ENCODE data around the gene ZCCHC12.

ZCCHC12 gene

DNA sequence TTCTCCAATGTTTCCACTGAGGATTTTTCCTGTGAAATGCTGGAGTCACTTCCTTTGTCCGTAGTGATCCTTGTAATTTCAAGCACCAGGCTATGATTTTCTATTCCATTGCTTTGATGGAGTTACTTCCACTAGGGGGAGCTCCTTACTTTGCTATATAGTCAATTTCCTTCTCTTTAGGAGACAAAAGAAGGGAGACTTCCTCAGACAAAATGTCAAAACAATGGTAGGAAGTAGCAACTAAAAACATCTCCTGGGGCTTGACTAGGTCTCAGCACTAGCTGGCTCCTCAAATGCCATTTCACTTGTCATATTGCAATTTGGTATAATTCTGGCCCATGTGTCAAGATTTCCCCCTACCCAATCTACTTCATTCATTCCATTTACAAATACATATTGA, 24.1 kb downstream of the ZCCHC12 start:
- no peak for TF ChIP-seq ZNF384 (IDR thresholded peaks at IDR 0.05)
- no peak for TF ChIP-seq FOXA1 (IDR thresholded peaks at IDR 0.05)
- peak; percentile 37; the same call in 1 of the 2 replicates for TF ChIP-seq FOXM1 (IDR thresholded peaks at IDR 0.05; ENCODE audit: borderline replicate concordance)
- TF ChIP-seq NFRKB (IDR thresholded peaks at IDR 0.05): 0 out of 2 replicates have a peak, but pooled peaks have one; percentile 30
- no peak for TF ChIP-seq FOXK2 (IDR thresholded peaks at IDR 0.05)
- TF ChIP-seq SUZ12 (IDR thresholded peaks at IDR 0.05): no peak
- POLR2A ChIA-PET: no interaction called here
- peak; percentile 62 for DNase-seq (ENCODE audit: extremely low spot score)
- CTCF ChIA-PET: interaction anchor here (0.6 to 2.3 kb wide), 12 partner anchors 8 to 268 kb away, joined by 3 to 10 read pairs (median 3); no protein-coding TSS in a partner anchor

DNA sequence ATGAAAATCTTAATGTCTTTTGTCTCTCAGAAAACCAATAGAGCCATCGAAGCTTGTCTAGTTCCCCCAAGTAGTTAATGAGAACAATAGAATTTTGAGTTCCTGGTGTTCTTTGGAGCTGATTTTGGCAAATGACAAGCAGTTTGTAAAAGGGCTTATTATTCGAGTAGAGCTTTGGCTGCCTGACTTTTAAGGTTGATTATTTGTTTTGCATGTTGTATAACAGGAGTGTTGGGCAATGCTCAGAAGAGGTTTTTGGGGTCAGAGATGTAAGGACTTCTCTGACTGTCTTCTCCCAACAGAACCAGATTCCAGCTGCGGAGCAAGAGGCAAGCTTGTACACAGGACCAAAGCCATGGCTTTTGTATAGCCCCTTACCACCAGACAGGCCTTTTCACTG, 30.0 kb downstream of the ZCCHC12 start:
- no peak for DNase-seq (ENCODE audit: extremely low spot score)
- ChIA-PET CTCF (no interaction called here), POLR2A (no interaction called here)
- no peak for TF ChIP-seq SP1 (IDR thresholded peaks at IDR 0.05)
- no peak for TF ChIP-seq L3MBTL2 (conservative IDR thresholded peaks at IDR 0.05)
- TF ChIP-seq FOXK2 (IDR thresholded peaks at IDR 0.05): no peak
- no peak for TF ChIP-seq ZNF384 (IDR thresholded peaks at IDR 0.05)
- no peak for TF ChIP-seq FOXA1 (IDR thresholded peaks at IDR 0.05)
- no peak for TF ChIP-seq NFRKB (IDR thresholded peaks at IDR 0.05)
- no peak for TF ChIP-seq CTBP1 (IDR thresholded peaks at IDR 0.05; ENCODE audit: borderline replicate concordance)
- TF ChIP-seq HDGF (IDR thresholded peaks at IDR 0.05; ENCODE audit: borderline replicate concordance): no peak

DNA sequence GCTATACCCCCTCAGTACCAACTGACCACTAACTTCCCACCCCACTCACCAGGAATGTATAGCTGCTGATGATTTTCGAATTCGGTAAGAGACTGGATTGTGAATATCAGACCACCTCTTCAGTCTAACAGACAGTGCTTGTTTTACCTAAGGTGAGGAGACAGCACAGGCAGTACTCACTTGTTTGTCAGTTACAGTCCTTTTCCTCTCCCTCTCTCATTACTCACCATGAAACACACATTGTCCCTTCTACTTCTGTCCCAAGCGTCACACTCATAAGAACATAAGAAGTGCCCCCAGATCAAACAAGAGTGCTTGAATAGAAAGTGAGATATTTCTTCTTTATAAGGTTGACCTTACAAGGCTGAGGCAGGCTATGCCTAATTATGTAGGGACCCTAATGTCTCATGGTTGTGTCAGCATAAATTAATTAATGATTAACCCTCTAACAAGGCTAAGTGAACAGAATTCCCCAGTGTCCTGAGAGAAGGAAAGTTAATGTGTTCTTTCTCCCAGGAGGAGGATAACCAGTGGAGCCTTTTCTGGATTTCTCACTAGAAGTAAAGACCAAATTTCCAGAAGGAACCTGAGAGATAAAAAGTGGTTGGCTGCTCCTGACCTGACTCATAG, 32.2 kb downstream of the ZCCHC12 start:
- no peak for DNase-seq (ENCODE audit: extremely low spot score)
- POLR2A ChIA-PET: no interaction called here
- CTCF ChIA-PET: interaction anchor here (1.7 kb wide), 1 partner anchor 149 kb away, joined by 4 read pairs; no protein-coding TSS in a partner anchor
- TF ChIP-seq SP1 (IDR thresholded peaks at IDR 0.05): no peak
- no peak for TF ChIP-seq ZNF384 (IDR thresholded peaks at IDR 0.05)
- TF ChIP-seq FOXK2 (IDR thresholded peaks at IDR 0.05): no peak
- no peak for TF ChIP-seq FOXM1 (IDR thresholded peaks at IDR 0.05; ENCODE audit: borderline replicate concordance)
- no peak for TF ChIP-seq CTBP1 (IDR thresholded peaks at IDR 0.05; ENCODE audit: borderline replicate concordance)
- no peak for TF ChIP-seq ARNT (IDR thresholded peaks at IDR 0.05)
- no peak for TF ChIP-seq NFRKB (IDR thresholded peaks at IDR 0.05)
- no peak for TF ChIP-seq HDGF (IDR thresholded peaks at IDR 0.05; ENCODE audit: borderline replicate concordance)
- TF ChIP-seq BHLHE40 (IDR thresholded peaks at IDR 0.05; ENCODE audit: borderline replicate concordance): no peak
- TF ChIP-seq L3MBTL2 (conservative IDR thresholded peaks at IDR 0.05): no peak
- TF ChIP-seq ELF4 (IDR thresholded peaks at IDR 0.05): no peak
- TF ChIP-seq PKNOX1 (IDR thresholded peaks at IDR 0.05): no peak
- TF ChIP-seq LEF1 (IDR thresholded peaks at IDR 0.05; ENCODE audit: borderline replicate concordance): no peak
- no peak for TF ChIP-seq TARDBP (IDR thresholded peaks at IDR 0.05)
- no peak for TF ChIP-seq FOXA1 (IDR thresholded peaks at IDR 0.05)
- no peak for TF ChIP-seq SUZ12 (IDR thresholded peaks at IDR 0.05)

GRCh38 chrX:118857006-118857405, 33.4 kb downstream of the ZCCHC12 start:
- TF ChIP-seq FOXA1 (IDR thresholded peaks at IDR 0.05) (no peak), L3MBTL2 (conservative IDR thresholded peaks at IDR 0.05) (no peak), LEF1 (IDR thresholded peaks at IDR 0.05; ENCODE audit: borderline replicate concordance) (no peak), ARNT (IDR thresholded peaks at IDR 0.05) (no peak), TARDBP (IDR thresholded peaks at IDR 0.05) (no peak), ZNF384 (IDR thresholded peaks at IDR 0.05) (no peak), BHLHE40 (IDR thresholded peaks at IDR 0.05; ENCODE audit: borderline replicate concordance) (no peak), FOXK2 (IDR thresholded peaks at IDR 0.05) (no peak), FOXM1 (IDR thresholded peaks at IDR 0.05; ENCODE audit: borderline replicate concordance) (no peak), SUZ12 (IDR thresholded peaks at IDR 0.05) (no peak)
- CTCF ChIA-PET: no interaction called here
- DNase-seq (ENCODE audit: extremely low spot score): no peak
- POLR2A ChIA-PET: no interaction called here

- CTCF ChIA-PET: no interaction called here
- POLR2A ChIA-PET: no interaction called here
- DNase-seq (ENCODE audit: extremely low spot score): no peak
- TF ChIP-seq BHLHE40 (IDR thresholded peaks at IDR 0.05; ENCODE audit: borderline replicate concordance): no peak
- no peak for TF ChIP-seq TARDBP (IDR thresholded peaks at IDR 0.05)
- no peak for TF ChIP-seq CTBP1 (IDR thresholded peaks at IDR 0.05; ENCODE audit: borderline replicate concordance)
- TF ChIP-seq ARNT (IDR thresholded peaks at IDR 0.05): no peak
- no peak for TF ChIP-seq HDGF (IDR thresholded peaks at IDR 0.05; ENCODE audit: borderline replicate concordance)
- no peak for TF ChIP-seq L3MBTL2 (conservative IDR thresholded peaks at IDR 0.05)
These were observed 37.7 kb downstream of the ZCCHC12 start for GRCh38 chrX:118861338-118861737.

DNA sequence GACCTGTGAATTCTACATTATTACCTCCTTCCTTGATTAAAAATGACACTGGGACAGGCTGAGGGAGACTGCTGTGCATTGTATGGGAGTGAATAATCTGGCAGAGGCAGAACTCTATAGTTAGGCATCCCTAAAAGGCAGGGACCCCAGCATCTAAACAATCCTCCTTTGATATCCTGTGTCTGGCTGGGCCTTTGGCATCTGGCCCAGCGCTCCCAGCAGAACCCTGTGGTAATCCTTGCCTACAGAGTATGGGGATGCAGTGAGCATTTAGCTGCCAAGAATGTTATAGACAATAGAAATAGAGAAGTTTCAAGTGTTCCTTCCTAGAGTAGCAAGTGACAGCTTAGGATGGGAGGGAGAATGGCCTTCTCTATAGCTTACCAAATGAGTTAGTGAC, 38.5 kb downstream of the ZCCHC12 start:
- ChIA-PET POLR2A (no interaction called here), CTCF (no interaction called here)
- no peak for DNase-seq (ENCODE audit: extremely low spot score)
- TF ChIP-seq L3MBTL2 (conservative IDR thresholded peaks at IDR 0.05): no peak
- no peak for TF ChIP-seq ZNF384 (IDR thresholded peaks at IDR 0.05)
- no peak for TF ChIP-seq FOXA1 (IDR thresholded peaks at IDR 0.05)
- no peak for TF ChIP-seq SUZ12 (IDR thresholded peaks at IDR 0.05)

GRCh38 chrX:118862979-118863378, 39.4 kb downstream of the ZCCHC12 start:
- ChIA-PET POLR2A (no interaction called here), CTCF (interaction anchor here (0.6 to 1.2 kb wide), 2 partner anchors 13 to 21 kb away, joined by 3 to 4 read pairs; no protein-coding TSS in a partner anchor)
- no peak for TF ChIP-seq BHLHE40 (IDR thresholded peaks at IDR 0.05; ENCODE audit: borderline replicate concordance)
- DNase-seq (ENCODE audit: extremely low spot score): no peak

DNA sequence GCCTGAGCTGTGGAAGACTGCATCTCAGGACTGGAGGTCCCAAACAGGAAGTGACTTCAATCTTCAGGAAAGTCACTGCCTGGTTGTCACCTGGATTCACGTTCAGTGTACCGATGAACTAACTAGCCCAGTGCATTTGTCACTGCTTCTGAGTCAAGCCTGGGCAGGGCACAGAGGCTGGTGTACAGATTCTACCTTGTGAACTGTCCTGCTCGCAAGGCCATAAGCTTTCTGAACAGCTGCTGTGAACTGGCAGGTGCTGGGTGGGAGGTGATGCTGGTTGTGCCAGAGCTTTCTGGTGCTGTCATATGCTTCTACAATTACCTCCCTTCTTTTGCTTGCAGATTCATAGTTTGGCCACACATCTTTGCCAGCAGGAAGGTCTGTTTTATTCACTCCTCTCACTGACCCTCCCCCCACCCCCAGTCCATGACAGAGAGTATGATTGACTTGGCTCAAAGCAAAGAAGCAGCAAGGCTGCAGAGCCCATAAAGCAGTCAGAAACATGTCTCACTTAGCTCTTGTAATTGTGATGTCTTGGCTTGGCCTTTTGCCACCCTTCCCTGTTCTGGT, 40.5 kb downstream of the ZCCHC12 start:
- no peak for DNase-seq (ENCODE audit: extremely low spot score)
- CTCF ChIA-PET: interaction anchor here (0.6 to 1.5 kb wide), 2 partner anchors 18 to 141 kb away, joined by 4 read pairs; no protein-coding TSS in a partner anchor
- POLR2A ChIA-PET: no interaction called here
- TF ChIP-seq CTBP1 (IDR thresholded peaks at IDR 0.05; ENCODE audit: borderline replicate concordance): no peak
- peak; percentile 32 for TF ChIP-seq PKNOX1 (IDR thresholded peaks at IDR 0.05)
